ENCODE measurements around the gene HBM. TPM values are rescaled to one million over a fixed set of nuclear protein-coding genes. Genes with fewer than 3 reads are reported as not detected.
"Not testable (repeated sequence)": the region's sequence is repeated elsewhere in the genome, so short reads cannot be mapped to it uniquely, and the experiment has no call there.

HBM gene
- total RNA-seq, 2 donors from 2014 or later = not detected

DNA sequence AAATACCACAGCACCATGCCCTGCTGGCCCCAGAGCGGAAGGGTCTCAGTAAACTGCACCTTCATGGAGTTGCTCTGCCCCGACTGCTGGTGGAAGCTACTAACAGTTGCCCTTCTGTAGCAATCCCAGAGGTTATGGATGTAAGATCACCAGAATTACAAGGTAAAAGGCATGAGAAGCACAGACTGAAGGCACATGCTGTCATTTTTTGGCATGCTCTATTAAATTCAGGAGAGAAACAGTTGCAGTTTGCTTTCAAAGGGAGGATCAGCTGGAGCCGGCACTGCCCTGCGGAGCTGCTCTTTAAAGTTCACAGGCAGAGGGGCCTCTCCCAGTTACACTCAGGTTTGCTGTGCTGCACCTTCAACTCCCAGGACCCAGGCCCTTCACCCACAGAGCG is 46.5 kb upstream of the HBM start:
- WGBS, 2 donors = 94 to 100% methylated on average over 5 of the region's 5 CpGs
- ATAC-seq (no peak), DNase-seq (no peak)
- H3K9me3 ChIP-seq = no peaks in the 10 kb centered on the region
- H3K27ac ChIP-seq = no peak overlapping the region
- H3K4me1 ChIP-seq = no peaks in the 10 kb centered on the region
- intact Hi-C loops (cut with DNase I) = no loop called here
- TF ChIP-seq, protein P1, sequence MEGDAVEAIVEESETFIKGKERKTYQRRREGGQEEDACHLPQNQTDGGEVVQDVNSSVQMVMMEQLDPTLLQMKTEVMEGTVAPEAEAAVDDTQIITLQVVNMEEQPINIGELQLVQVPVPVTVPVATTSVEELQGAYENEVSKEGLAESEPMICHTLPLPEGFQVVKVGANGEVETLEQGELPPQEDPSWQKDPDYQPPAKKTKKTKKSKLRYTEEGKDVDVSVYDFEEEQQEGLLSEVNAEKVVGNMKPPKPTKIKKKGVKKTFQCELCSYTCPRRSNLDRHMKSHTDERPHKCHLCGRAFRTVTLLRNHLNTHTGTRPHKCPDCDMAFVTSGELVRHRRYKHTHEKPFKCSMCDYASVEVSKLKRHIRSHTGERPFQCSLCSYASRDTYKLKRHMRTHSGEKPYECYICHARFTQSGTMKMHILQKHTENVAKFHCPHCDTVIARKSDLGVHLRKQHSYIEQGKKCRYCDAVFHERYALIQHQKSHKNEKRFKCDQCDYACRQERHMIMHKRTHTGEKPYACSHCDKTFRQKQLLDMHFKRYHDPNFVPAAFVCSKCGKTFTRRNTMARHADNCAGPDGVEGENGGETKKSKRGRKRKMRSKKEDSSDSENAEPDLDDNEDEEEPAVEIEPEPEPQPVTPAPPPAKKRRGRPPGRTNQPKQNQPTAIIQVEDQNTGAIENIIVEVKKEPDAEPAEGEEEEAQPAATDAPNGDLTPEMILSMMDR (IDR thresholded peaks at IDR 0.05) = no peak
- no peak for TF ChIP-seq POLR2A (IDR thresholded peaks at IDR 0.05)
- H3K4me3 ChIP-seq = no peak overlapping the region
- H3K36me3 ChIP-seq (replicated peaks in 1 of 2; ENCODE audit: insufficient read depth in 1 of 2, low read depth in 2 of 2) = no peaks in the 10 kb centered on the region
- no peaks in the 10 kb centered on the region for H3K27me3 ChIP-seq

DNA sequence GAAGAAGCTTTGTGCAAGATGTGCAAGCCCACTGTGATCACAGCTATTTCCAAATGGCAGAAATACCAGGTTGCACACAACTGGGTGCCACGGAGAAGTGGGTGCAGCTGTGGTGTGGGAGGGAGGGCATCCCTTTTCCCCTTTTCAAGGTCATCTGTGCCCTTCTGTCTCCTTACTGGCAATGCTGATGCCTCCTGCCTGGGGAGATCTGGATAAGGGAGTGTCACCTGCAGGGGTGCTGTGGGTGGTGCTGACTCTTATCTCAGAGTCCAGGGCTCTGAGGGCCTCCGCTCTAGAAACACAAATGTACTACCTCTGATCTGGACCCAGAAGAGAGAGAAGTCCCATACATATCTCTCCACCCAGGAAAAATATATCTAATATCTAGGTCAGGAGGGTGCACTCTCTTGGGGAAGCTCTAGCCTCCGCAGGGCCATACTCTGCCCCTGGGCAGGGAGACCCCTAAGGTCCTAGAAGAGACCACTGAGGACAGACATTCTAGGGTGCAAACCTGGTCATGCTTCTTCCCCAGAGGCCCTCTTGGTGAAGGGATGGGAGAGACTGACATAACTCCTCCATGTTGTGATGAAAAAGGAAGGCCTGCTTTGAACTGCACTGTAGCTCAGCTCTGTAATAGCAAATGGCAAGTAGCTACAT is 45.8 kb upstream of the HBM start:
- Histone ChIP-seq H3K27me3 (no peaks in the 10 kb centered on the region), H3K4me3 (no peak overlapping the region), H3K27ac (no peak overlapping the region), H3K9me3 (no peaks in the 10 kb centered on the region), H3K4me1 (no peaks in the 10 kb centered on the region), H3K36me3 (replicated peaks in 1 of 2; ENCODE audit: insufficient read depth in 1 of 2, low read depth in 2 of 2) (no peaks in the 10 kb centered on the region)
- ATAC-seq (no peak), DNase-seq (no peak)
- TF ChIP-seq, protein P1 (IDR thresholded peaks at IDR 0.05) = no peak
- no peak for TF ChIP-seq POLR2A (IDR thresholded peaks at IDR 0.05)
- WGBS, 2 donors = 82 to 87% methylated on average over 3 of the region's 3 CpGs
- intact Hi-C loops (cut with DNase I) = no loop called here

- intact Hi-C loops (cut with DNase I) = no loop called here
- Histone ChIP-seq H3K4me3 (no peak overlapping the region), H3K4me1 (no peaks in the 10 kb centered on the region), H3K9me3 (no peaks in the 10 kb centered on the region), H3K27me3 (no peaks in the 10 kb centered on the region), H3K27ac (no peak overlapping the region), H3K36me3 (replicated peaks in 1 of 2; ENCODE audit: insufficient read depth in 1 of 2, low read depth in 2 of 2) (no peaks in the 10 kb centered on the region)
- ATAC-seq = no peak
- TF ChIP-seq, protein P1 (IDR thresholded peaks at IDR 0.05) = no peak
- TF ChIP-seq POLR2A (IDR thresholded peaks at IDR 0.05) = no peak
- WGBS, 2 donors = 81 to 84% methylated on average over 2 of the region's 2 CpGs
- no peak for DNase-seq
Measured at GRCh38 chr16:120756-121155, 45.0 kb upstream of the HBM start.

GRCh38 chr16:122361-122760 is 43.4 kb upstream of the HBM start:
- 83 to 94% methylated on average over 1 of the region's 1 CpG for WGBS, 2 donors
- no peak for ATAC-seq
- DNase-seq = no peak
- no peak overlapping the region for H3K27ac ChIP-seq
- H3K4me1 ChIP-seq = no peaks in the 10 kb centered on the region
- H3K36me3 ChIP-seq (replicated peaks in 1 of 2; ENCODE audit: insufficient read depth in 1 of 2, low read depth in 2 of 2) = no peaks in the 10 kb centered on the region
- no peaks in the 10 kb centered on the region for H3K27me3 ChIP-seq
- no peaks in the 10 kb centered on the region for H3K9me3 ChIP-seq
- intact Hi-C loops (cut with DNase I) = no loop called here
- H3K4me3 ChIP-seq = no peak overlapping the region
- no peak for TF ChIP-seq POLR2A (IDR thresholded peaks at IDR 0.05)
- TF ChIP-seq, protein P1 (IDR thresholded peaks at IDR 0.05) = no peak

GRCh38 chr16:123558-124350 is 42.0 kb upstream of the HBM start:
- H3K27me3 ChIP-seq; DNase-seq; ATAC-seq; H3K27ac ChIP-seq; H3K9me3 ChIP-seq; H3K4me1 ChIP-seq; H3K4me3 ChIP-seq; intact Hi-C loops (cut with DNase I); H3K36me3 ChIP-seq (replicated peaks in 1 of 2; ENCODE audit: insufficient read depth in 1 of 2, low read depth in 2 of 2): not testable (repeated sequence)
- 85 to 89% methylated on average over 19 of the region's 19 CpGs for WGBS, 2 donors

Data from body of pancreas (tissue), 4 donors.